Heart left ventricle (tissue), 13 donors: ENCODE results near the gene RAB7B.

Source experiments
- CTCF ChIP-seq, 12 donors: fragments of 200-600 bp; sonication (generic) in 4 of 12; IDR thresholded peaks; one replicate each; pipeline versions ENCODE4 v1.5.0 to v1.8.0; 2018 to 2022; ENCODE audit warnings: antibody characterized with exemption in 12 of 12, mild to moderate bottlenecking in 5 of 12
- POLR2A ChIP-seq, 2 donors: fragments of 450-650 bp; IDR thresholded peaks; one replicate each; pipeline ENCODE4 v1.6.1; 2017; ENCODE audit warnings: antibody characterized with exemption in 2 of 2, mild to moderate bottlenecking in 2 of 2, moderate library complexity in 2 of 2
- donor health status: ischemic (EF 13 %, LVEDD 7.1; RV severe dilation, severe dysfunction).
- donor health status: DM: no; HTN: yes; CAD: no.
- donor health status: DM: no; HTN: no; CAD: no.
- donor health status: ischemic (EF 25% LVEDD 6.9; RV normal size, moderate dysfunction).
- donor health status: ischemic (EF 25% LVEDD 5.7; RV mildly dilated, moderate dysfunction).
- donor health status: ischemic (EF 35%, LVEDD 5.7; RV mildly dilated, moderate dysfunction).
- donor health status: nonischemic (EF 11% LVEDD 7.7; RV severe dilation, severe dysfunction).
- donor health status: DM: yes; HTN: yes; CAD: no.
- donor health status: PGD.
- donor health status: ischemic (EF 29% LVEDD 5.4; RV normal size, mild dysfunction).
- donor health status: nonischemic (EF 23%, LVEDD 6.1; RV moderate dilation, normal function).

DNA sequence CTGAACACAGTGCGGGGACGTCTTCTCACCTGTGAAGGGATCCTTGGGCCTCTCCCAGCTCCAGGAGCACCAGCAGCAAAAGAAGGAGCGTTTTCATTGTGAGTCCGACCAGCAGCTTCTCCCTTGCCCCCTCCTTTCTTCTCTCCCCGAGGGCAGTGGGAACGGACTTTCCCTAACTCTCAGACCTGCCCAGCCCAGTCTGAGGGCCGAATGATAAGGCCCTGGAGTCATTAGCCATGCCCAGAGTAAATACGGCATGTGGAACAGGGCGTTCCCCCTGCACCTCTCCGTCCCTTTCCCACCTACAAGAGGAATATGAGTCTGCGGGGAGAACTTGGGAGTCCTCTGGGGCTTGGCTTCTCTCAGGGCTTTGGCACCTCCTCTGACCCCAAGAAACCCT, 20.5 kb upstream of the RAB7B start, which contains the start of gene CTSE:
- TF ChIP-seq CTCF (IDR thresholded peaks at IDR 0.05) = no peak
- no peak for TF ChIP-seq POLR2A (IDR thresholded peaks at IDR 0.05)
